Progenitor cell of endocrine pancreas (in vitro differentiated cells): ENCODE results near the gene SH3BGRL2. TPM values are rescaled to one million over a fixed set of nuclear protein-coding genes. Genes with fewer than 3 reads are reported as not detected.
"Not testable (repeated sequence)": the region's sequence is repeated elsewhere in the genome, so short reads cannot be mapped to it uniquely, and the experiment has no call there.

ENCODE experiments used
- DNase-seq: peaks from one replicate; pipeline ENCODE4 v3.0.0; 2021; ENCODE audit warnings: low spot score; ENCODE audit not compliant: unreplicated experiment
- H3K27ac Mint-ChIP-seq: 2 replicates; pipeline ENCODE4 v1.8.0; 2021; ENCODE audit warnings: mild to moderate bottlenecking, moderate library complexity, mixed read lengths
- H3K27me3 Mint-ChIP-seq: 2 replicates; pipeline ENCODE4 v1.8.0; 2021; ENCODE audit warnings: mixed read lengths
- H3K36me3 Mint-ChIP-seq: 2 replicates; pipeline ENCODE4 v1.8.0; 2022; ENCODE audit warnings: mixed read lengths; ENCODE audit not compliant: insufficient read depth
- H3K4me1 Mint-ChIP-seq: 2 replicates; pipeline ENCODE4 v1.8.0; 2021; ENCODE audit warnings: low read depth, mixed read lengths
- H3K4me3 Mint-ChIP-seq: 2 replicates; pipeline ENCODE4 v1.8.0; 2021; ENCODE audit warnings: low read depth, mild to moderate bottlenecking, moderate library complexity, mixed read lengths
- H3K9me3 Mint-ChIP-seq: 2 replicates; pipeline ENCODE4 v1.8.0; 2021; ENCODE audit warnings: low read depth, mixed read lengths
- total RNA-seq: library from RNA; stranded (reverse); gene quantifications from 2 replicates; pipeline ENCODE4 v1.2.1, GENCODE V29; 2021
- TF ChIP-seq, protein P1 (sequence below): fragments of 200-600 bp; sonication (generic); IDR thresholded peaks from one replicate; pipeline ENCODE4 v1.5.0; 2021; ENCODE audit warnings: antibody characterized with exemption, mild to moderate bottlenecking; ENCODE audit not compliant: unreplicated experiment

Gene SH3BGRL2
- total RNA-seq, 1 donor from 2014 or later: 49.1 TPM

DNA sequence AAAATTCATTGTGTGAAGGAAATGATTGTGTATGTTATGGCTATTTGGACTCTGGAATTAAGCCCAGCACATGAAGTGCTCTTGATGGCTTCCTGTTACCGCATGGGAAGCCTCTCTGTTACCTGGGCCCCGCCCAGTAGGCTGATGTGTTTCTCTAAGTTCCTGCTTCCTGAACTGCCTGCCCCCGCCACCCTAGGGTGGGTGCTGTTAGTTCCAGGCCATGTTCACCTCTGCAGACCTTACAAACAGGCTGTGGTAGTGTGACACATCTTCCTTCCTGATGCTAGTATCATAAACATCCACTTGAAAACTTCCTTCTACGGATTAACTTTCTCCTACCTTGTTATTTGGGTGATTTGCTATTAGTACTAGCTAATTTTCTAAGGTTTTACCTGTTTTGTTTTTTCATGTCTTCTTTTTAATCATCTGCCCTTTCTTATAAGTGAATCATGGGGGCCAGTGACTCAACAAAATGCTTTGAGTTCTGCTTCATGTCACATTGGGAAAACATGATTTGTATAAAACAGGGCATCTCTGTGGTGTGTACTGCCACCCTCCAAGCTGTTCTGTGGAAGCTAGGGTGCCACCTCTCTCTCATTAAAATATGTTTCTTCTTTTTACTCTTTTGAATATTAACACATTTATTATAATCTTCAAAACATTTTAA, 40.6 kb downstream of the SH3BGRL2 start:
- Mint-ChIP-seq H3K4me3 (no peak overlapping the region), H3K36me3 (peaks cover 29% of the 10 kb centered on the region), H3K27me3 (no peaks in the 10 kb centered on the region), H3K4me1 (peaks cover 44% of the 10 kb centered on the region), H3K9me3 (no peaks in the 10 kb centered on the region), H3K27ac (peak overlapping the region; percentile 76)
- DNase-seq: no peak
- TF ChIP-seq, protein P1, sequence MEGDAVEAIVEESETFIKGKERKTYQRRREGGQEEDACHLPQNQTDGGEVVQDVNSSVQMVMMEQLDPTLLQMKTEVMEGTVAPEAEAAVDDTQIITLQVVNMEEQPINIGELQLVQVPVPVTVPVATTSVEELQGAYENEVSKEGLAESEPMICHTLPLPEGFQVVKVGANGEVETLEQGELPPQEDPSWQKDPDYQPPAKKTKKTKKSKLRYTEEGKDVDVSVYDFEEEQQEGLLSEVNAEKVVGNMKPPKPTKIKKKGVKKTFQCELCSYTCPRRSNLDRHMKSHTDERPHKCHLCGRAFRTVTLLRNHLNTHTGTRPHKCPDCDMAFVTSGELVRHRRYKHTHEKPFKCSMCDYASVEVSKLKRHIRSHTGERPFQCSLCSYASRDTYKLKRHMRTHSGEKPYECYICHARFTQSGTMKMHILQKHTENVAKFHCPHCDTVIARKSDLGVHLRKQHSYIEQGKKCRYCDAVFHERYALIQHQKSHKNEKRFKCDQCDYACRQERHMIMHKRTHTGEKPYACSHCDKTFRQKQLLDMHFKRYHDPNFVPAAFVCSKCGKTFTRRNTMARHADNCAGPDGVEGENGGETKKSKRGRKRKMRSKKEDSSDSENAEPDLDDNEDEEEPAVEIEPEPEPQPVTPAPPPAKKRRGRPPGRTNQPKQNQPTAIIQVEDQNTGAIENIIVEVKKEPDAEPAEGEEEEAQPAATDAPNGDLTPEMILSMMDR: no peak

DNA sequence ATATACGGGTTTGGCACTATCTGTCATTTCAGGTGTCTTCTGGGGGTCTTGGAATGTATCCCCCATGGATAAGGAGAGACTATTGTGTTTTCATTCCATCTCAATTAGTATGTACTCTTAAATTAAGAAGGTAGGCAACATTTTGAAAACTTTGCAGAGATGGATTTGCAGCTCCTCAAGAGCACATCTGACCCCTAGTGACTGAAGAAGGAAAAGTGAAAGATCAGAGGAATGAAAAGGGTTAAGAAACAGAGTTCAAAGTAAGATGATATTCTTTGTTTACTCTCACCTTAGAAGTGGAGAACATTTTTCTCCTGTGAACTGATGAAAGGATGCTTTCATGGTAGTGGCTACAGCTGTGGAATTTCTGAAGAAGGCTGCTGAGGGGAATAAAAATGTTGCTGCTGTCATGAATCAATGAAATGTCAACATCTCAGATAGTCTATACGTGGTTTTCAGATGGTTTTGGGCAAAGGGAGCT, 41.5 kb downstream of the SH3BGRL2 start:
- no peaks in the 10 kb centered on the region for H3K9me3 Mint-ChIP-seq
- TF ChIP-seq, protein P1: peak; percentile 59
- peaks cover 30% of the 10 kb centered on the region for H3K36me3 Mint-ChIP-seq
- peak overlapping the region; percentile 50 for H3K27ac Mint-ChIP-seq
- H3K27me3 Mint-ChIP-seq: no peaks in the 10 kb centered on the region
- DNase-seq: no peak
- H3K4me3 Mint-ChIP-seq: no peak overlapping the region
- peaks cover 52% of the 10 kb centered on the region for H3K4me1 Mint-ChIP-seq

DNA sequence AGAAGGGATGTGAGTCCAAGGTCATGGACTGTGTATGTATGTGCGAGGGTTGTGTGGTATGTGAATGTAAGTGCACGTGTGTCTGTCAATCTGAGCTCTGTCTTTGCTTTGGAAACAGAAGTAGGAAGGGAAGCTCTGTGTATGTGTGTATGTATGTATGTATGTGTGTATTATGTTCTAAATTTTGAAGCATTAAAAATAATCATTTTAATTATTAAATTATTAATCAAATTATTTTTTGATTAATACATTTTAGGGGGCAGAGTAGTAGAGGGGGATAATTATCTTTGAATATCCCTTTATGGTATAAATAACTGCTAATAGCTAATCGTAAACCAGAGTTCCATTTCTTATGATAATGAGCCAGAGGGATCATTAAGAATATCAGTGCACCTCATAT, 42.8 kb downstream of the SH3BGRL2 start:
- H3K4me3 Mint-ChIP-seq: no peak overlapping the region
- no peaks in the 10 kb centered on the region for H3K27me3 Mint-ChIP-seq
- no peak for DNase-seq
- no peak overlapping the region for H3K27ac Mint-ChIP-seq
- no peaks in the 10 kb centered on the region for H3K9me3 Mint-ChIP-seq
- peaks cover 45% of the 10 kb centered on the region for H3K4me1 Mint-ChIP-seq
- peaks cover 30% of the 10 kb centered on the region for H3K36me3 Mint-ChIP-seq
- TF ChIP-seq, protein P1: no peak

DNA sequence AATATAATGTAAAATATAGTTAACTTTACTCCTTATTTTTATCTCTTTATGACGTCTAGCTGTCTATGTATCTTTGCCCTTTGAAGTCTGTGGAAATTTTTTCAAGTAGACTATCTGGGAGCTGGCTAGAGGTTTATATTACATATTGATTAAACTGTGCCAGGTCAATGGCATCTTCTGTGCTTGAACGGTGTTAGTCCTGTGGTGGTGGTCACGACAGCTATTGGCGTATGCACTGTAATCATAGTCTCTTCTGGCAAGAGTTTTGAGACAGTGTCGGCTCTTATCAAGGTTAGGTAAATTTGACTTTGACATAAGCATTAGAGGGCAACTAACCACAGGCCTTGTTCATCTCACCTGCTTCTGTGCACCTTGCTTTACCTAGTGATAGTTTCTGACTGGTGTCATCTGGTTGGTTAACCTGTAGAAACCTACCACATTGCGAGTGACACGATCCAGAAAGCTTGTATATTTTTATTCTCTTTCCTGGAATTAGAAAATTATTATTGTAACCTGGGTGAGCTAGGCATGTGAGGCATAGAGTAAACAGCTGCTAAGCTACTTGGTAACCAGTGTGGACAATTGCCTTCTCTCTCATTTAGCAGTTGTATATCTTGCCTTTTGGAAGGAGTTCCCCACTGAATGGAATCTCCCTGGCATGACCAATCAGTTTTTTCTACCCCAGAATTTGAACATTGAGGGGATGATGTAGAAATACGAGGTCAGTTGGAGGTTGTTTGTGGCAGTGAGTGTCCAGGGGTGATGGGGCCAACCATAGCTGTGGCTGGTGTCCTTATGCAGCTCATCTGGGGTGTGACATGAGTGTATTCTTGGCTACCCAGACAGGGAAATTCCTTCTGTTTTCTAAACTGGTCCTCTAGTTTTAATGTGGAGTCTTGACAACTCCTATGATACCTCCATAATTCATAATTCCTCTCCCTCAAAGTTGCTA, 45.9 kb downstream of the SH3BGRL2 start:
- Mint-ChIP-seq H3K36me3 (peaks cover 53% of the 10 kb centered on the region), H3K9me3 (peaks cover 7% of the 10 kb centered on the region), H3K4me3 (no peak overlapping the region), H3K27ac (peak overlapping the region; percentile 22), H3K27me3 (no peaks in the 10 kb centered on the region), H3K4me1 (peaks cover 24% of the 10 kb centered on the region)
- DNase-seq: no peak
- TF ChIP-seq, protein P1: no peak

DNA sequence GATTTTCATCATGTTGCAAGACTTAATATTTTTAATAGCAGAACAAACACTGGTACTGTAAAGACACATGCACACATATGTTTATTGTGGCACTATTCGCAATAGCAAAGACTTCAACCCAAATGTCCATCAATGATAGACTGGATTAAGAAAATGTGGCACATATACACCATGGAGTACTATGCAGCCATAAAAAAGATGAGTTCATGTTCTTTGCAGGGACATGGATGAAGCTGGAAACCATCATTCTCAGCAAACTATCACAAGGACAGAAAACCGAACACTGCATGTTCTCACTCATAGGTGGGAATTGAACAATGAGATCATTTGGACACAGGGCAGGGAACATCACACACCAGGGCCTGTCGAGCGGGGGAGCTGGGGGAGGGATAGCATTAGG, 51.6 kb downstream of the SH3BGRL2 start:
- Mint-ChIP-seq H3K4me1 (peaks cover 36% of the 10 kb centered on the region), H3K36me3 (peaks cover 42% of the 10 kb centered on the region), H3K9me3 (peaks cover 10% of the 10 kb centered on the region)
- H3K4me3 Mint-ChIP-seq, DNase-seq, H3K27me3 Mint-ChIP-seq, H3K27ac Mint-ChIP-seq: not testable (repeated sequence)
